Activated T-helper 17 cell treated with anti-CD3 and anti-CD28 coated beads, Interleukin-2, amount 50 U/mL, for 72 hours (primary cell): ENCODE results near the gene HLA-G. TPM values are rescaled to one million over a fixed set of nuclear protein-coding genes. Genes with fewer than 3 reads are reported as not detected.

Source experiments
- ATAC-seq: fragments of 150-1000 bp; cut with Tn5 transposase; replicated peaks from 2 replicates; pipeline ENCODE4 v1.10.0; 2021; ENCODE audit warnings: mild to moderate bottlenecking, moderate library complexity
- H3K27ac Mint-ChIP-seq: one replicate; pipeline ENCODE4 v1.8.0; 2022; ENCODE audit warnings: mixed read lengths
- H3K27me3 Mint-ChIP-seq: one replicate; pipeline ENCODE4 v1.8.0; 2022; ENCODE audit warnings: mixed read lengths
- H3K36me3 Mint-ChIP-seq: one replicate; pipeline ENCODE4 v1.8.0; 2022; ENCODE audit warnings: low read depth, mild to moderate bottlenecking, mixed read lengths
- H3K4me1 Mint-ChIP-seq: one replicate; pipeline ENCODE4 v1.8.0; 2022; ENCODE audit warnings: mixed read lengths
- H3K4me3 Mint-ChIP-seq: one replicate; pipeline ENCODE4 v1.8.0; 2022; ENCODE audit warnings: mild to moderate bottlenecking, mixed read lengths
- H3K9me3 Mint-ChIP-seq: one replicate; pipeline ENCODE4 v1.8.0; 2022; ENCODE audit warnings: mixed read lengths
- total RNA-seq, 2 donors: library from RNA; stranded (reverse); gene quantifications; one replicate each; pipeline ENCODE4 v1.2.3, GENCODE V29; 2022

HLA-G gene
- total RNA-seq, 2 donors from 2014 or later, result 2.5 TPM; not detected in 1

DNA sequence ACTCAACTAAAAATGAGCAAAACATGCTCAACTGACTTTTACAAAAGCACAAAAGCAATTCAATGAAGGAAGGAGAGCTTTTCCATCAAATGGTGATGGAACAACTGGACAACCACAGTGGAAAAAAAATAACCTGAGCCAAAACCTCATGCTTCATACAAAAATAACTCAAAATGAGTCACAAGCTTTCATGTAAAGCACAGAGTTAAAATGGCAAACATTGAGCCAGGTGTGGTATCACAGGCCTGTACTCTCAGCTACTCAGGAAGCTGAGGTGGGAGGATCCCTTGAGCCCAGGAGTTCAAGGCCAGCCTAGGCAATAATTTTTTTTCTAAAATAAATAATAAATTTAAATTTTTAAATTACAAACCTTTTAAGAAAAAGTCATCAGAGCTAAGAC is 18.4 kb upstream of the HLA-G start:
- no peak for ATAC-seq
- H3K27me3 Mint-ChIP-seq, result peaks cover 14% of the 10 kb centered on the region
- no peaks in the 10 kb centered on the region for H3K36me3 Mint-ChIP-seq

DNA sequence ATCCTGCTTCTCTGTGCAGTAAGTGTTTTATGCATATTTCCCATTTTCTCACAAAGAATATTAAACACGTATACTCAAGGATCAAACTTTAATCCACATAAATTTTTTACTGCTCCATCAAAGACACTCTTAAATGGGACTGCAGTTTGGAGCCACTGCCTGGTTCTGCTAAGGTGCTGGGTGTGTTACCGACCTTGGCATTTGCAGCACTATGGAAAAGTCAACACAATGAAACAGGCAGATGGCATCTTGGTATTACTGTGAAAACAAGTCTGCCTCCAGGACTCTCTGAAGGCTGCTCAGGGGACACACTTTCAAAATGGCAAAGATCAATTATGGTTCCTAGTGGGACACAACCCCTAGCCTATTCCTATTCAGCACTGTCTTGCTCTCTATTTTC is 17.3 kb upstream of the HLA-G start:
- no peak for ATAC-seq
- H3K9me3 Mint-ChIP-seq, result no peaks in the 10 kb centered on the region
- H3K4me1 Mint-ChIP-seq, result no peaks in the 10 kb centered on the region
- peaks cover 11% of the 10 kb centered on the region for H3K27me3 Mint-ChIP-seq
- no peak overlapping the region for H3K27ac Mint-ChIP-seq
- no peaks in the 10 kb centered on the region for H3K36me3 Mint-ChIP-seq
- H3K4me3 Mint-ChIP-seq, result no peak overlapping the region

More for the DNA sequence above, 18.4 kb upstream of the HLA-G start:
- H3K9me3 Mint-ChIP-seq, result no peaks in the 10 kb centered on the region
- no peak overlapping the region for H3K4me3 Mint-ChIP-seq
- no peaks in the 10 kb centered on the region for H3K4me1 Mint-ChIP-seq
- no peak overlapping the region for H3K27ac Mint-ChIP-seq

DNA sequence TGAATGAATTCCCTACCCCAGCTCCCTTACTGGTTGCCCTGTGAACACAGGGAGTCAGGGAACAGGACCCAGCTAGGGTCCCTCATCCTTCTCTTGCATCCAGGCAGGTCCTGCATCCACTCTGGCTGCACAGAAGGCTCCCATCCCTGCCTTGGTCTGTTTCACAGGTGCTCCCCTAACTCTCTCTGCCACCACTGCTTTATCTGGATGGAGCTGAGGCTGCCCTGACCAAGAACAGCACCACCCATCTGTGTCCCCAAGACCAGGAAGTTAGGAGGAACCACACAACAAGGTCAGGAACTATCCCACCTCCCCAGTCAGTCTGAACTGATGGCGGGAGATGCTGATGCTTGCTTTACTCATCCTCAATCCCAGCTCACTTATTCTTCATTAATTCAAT is 16.2 kb upstream of the HLA-G start:
- ATAC-seq, result no peak
- H3K9me3 Mint-ChIP-seq, result no peaks in the 10 kb centered on the region
- H3K36me3 Mint-ChIP-seq, result no peaks in the 10 kb centered on the region
- no peak overlapping the region for H3K27ac Mint-ChIP-seq
- H3K4me1 Mint-ChIP-seq, result no peaks in the 10 kb centered on the region
- H3K27me3 Mint-ChIP-seq, result peaks cover 4% of the 10 kb centered on the region
- H3K4me3 Mint-ChIP-seq, result no peak overlapping the region

DNA sequence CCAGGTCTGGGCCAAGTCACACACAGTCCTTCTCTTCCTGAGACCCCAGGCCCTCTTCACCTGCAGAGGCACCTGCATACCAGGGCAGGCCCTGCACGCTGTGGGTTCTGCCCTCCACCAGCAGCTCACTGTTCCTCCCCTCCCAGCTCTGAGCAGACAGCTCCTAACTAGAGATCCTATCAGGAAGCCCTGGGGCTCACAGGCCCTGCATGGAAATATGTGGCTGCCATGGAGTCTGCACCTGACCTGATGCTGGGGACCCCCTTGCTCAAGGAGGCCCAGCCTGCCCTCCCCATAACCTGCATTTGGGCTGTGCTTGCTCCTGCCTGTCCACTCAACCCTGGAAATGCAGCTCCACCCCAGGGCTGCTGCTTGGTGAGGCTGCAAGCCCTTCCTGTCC is 14.6 kb upstream of the HLA-G start:
- Mint-ChIP-seq H3K4me3 (no peak overlapping the region), H3K27me3 (peaks cover 10% of the 10 kb centered on the region), H3K4me1 (no peaks in the 10 kb centered on the region), H3K9me3 (no peaks in the 10 kb centered on the region), H3K27ac (no peak overlapping the region), H3K36me3 (no peaks in the 10 kb centered on the region)
- no peak for ATAC-seq

DNA sequence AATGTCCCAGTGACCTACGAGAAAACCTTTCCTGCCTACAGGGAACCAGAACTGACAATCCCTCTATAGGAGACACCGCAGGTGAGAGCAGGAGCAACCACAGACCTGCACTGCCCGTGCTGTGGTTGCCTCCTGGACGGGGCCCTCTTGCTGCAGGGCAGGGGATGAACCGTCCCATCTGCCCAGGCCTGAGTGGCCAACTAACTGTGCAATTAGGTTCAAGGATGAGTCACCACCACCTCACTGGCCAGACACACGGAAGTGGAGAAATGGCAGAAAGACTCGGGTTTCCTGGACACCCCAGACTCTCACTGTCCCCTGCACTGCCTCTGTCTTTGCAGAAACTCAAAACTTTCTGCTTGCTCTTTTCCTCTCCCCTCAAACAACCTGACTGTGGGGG is 13.8 kb upstream of the HLA-G start:
- peaks cover 15% of the 10 kb centered on the region for H3K27me3 Mint-ChIP-seq
- no peak overlapping the region for H3K27ac Mint-ChIP-seq
- H3K4me3 Mint-ChIP-seq, result no peak overlapping the region
- peak; percentile 39 for ATAC-seq
- no peaks in the 10 kb centered on the region for H3K9me3 Mint-ChIP-seq
- no peaks in the 10 kb centered on the region for H3K36me3 Mint-ChIP-seq
- no peaks in the 10 kb centered on the region for H3K4me1 Mint-ChIP-seq

DNA sequence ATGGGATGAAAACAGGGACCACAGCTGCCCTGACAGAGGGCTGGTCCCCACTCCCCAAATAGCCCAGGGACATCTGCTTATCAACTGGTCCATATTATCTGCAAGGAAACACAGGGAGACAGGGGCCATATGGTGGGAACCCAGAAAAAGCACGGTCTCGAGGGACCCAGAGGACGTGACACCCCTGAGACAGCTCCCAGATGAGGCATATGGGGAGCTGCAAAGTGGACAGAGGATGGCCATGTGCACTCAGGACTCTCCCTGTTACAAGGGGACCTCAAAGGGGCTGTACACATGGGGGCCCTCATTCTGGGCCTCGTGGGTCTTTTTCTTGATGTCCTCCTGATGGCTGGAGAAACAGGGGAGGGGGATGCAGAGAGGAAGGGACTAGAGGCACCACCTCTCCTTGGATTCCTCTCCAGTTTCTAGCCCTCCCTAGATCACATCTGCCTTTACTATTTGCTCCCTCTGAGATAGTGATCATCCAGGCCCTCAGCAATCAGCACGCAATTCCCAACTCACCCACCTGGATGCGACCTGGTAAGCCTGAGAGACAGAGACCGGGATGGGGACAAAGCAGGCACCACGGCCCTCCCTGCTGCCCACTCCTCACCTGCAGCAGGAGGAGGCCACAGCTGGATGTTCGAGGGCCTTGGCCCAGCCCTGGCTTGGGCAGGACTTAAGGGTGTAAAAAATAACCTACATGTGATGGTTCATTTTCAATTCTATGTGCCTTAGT is 13.1 kb upstream of the HLA-G start:
- ATAC-seq, result no peak
- H3K27ac Mint-ChIP-seq, result no peak overlapping the region
- peaks cover 21% of the 10 kb centered on the region for H3K27me3 Mint-ChIP-seq
- no peaks in the 10 kb centered on the region for H3K9me3 Mint-ChIP-seq
- H3K4me3 Mint-ChIP-seq, result no peak overlapping the region
- H3K36me3 Mint-ChIP-seq, result no peaks in the 10 kb centered on the region
- no peaks in the 10 kb centered on the region for H3K4me1 Mint-ChIP-seq

DNA sequence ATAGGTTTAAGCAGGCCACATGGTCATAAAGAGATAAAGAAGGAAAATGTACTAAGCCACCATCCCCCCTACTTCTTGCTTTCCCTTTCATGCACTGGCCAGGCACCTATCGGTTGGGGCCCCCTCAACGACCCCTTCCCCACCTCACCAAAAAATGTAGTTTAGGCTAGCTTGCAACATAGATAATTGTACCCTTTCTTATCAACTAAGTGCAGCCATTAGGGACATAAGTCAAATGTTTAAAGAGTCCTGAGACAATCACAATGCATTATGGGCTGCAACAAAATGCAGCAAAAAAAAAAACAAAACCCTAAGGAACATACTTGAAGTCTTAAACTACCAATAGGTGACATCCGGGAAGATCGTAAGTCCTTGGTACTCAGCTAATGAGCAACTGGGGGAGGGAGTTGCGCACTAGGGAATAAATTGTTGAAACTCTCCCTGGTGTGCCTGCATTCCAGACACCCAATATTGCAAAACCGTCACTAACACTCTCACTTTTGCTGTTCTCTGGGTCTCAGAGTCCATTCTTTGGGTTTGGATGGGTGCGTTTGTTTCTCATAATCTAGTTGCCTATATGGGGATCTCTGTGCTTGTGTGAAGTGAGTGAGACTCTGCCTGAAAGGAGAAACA is 12.4 kb upstream of the HLA-G start:
- no peaks in the 10 kb centered on the region for H3K4me1 Mint-ChIP-seq
- ATAC-seq, result no peak
- no peaks in the 10 kb centered on the region for H3K9me3 Mint-ChIP-seq
- H3K4me3 Mint-ChIP-seq, result no peak overlapping the region
- H3K27me3 Mint-ChIP-seq, result peaks cover 20% of the 10 kb centered on the region
- H3K27ac Mint-ChIP-seq, result no peak overlapping the region
- no peaks in the 10 kb centered on the region for H3K36me3 Mint-ChIP-seq

DNA sequence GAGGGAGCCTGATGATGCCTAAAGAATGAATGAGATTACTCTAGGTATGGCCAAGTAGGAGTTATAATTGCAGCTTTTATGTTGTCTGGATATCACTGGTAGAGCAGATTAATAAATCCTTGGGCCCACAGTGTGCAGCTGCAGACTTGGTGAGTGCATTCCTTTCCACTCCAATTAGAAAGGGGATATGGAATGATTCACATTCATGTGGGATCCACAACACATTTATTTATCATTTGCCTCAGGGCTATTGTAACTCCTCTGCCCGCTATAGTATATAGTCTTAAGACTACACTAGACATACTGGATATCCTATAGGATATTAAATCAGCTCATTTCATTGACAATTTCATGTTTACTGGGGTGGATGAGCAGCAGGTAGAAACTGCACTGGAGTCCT is 11.6 kb upstream of the HLA-G start:
- no peaks in the 10 kb centered on the region for H3K36me3 Mint-ChIP-seq
- no peaks in the 10 kb centered on the region for H3K4me1 Mint-ChIP-seq
- no peak overlapping the region for H3K27ac Mint-ChIP-seq

DNA sequence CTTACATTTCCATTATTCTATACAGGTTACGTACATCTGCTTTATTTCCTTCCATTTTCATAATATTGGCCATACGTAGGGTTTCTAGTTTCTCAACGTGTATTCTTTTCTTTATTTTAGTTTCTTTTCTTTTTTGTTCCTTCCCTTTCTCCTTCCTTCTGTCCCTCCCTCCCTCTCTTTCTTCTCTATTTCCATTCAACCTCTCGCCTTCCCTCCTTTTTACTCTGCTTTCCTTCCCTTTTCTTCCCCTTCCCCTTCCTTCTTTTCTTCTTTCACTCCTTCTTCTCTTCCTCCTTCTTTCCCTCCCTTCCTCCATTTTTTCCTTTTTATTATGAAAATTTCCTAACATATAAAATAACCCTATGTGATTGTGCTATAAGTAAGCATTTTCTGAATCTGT is 8.7 kb upstream of the HLA-G start:
- Mint-ChIP-seq H3K9me3 (no peaks in the 10 kb centered on the region), H3K27ac (no peak overlapping the region), H3K27me3 (peaks cover 32% of the 10 kb centered on the region), H3K4me1 (no peaks in the 10 kb centered on the region), H3K36me3 (no peaks in the 10 kb centered on the region), H3K4me3 (no peak overlapping the region)
- ATAC-seq, result no peak

More for the DNA sequence above, 11.6 kb upstream of the HLA-G start:
- peaks cover 20% of the 10 kb centered on the region for H3K27me3 Mint-ChIP-seq
- no peak for ATAC-seq
- H3K4me3 Mint-ChIP-seq, result no peak overlapping the region
- H3K9me3 Mint-ChIP-seq, result no peaks in the 10 kb centered on the region

DNA sequence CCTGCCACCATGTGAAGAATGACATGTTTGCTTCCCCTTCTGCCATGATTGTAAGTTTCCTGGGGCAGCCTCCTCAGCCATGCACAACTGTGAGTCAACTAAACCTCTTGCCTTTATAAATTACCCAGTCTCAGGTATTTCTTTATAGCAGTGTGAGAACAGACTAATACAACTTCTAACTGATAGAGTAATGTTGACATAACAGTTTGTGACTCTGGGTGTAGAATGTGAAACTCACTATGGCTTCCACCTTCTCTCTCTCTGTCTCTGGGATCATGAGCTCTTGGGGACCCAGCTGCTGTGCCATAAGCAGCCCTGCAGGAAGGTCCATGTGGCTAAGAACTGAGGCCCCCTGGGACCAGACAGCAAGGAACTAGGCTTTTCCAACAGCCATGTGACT is 3.5 kb upstream of the HLA-G start:
- Mint-ChIP-seq H3K27me3 (peaks cover 33% of the 10 kb centered on the region), H3K4me3 (no peak overlapping the region), H3K4me1 (no peaks in the 10 kb centered on the region), H3K27ac (no peak overlapping the region), H3K9me3 (no peaks in the 10 kb centered on the region), H3K36me3 (no peaks in the 10 kb centered on the region)
- no peak for ATAC-seq

DNA sequence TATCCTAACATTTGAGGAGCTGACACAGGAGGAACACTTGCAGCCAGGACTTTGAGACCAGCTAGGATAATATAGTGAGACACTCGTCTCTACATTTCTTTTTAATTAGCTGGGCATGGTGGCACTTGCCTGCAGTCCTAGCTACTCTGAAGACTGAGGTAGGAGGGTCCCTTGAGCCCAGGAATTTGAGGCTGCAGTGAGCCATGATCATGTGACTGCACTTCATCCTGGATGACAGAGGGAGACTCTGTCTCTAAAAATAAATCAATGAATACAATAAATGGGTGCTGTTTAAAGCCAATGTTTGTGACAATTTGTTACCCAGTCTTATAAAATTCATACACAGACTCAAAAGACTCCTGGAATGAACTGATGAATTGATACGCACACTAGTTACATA is 1.8 kb upstream of the HLA-G start:
- no peak overlapping the region for H3K27ac Mint-ChIP-seq
- H3K4me3 Mint-ChIP-seq, result no peak overlapping the region
- H3K27me3 Mint-ChIP-seq, result peaks cover 40% of the 10 kb centered on the region
- no peaks in the 10 kb centered on the region for H3K4me1 Mint-ChIP-seq
- H3K36me3 Mint-ChIP-seq, result no peaks in the 10 kb centered on the region
- H3K9me3 Mint-ChIP-seq, result no peaks in the 10 kb centered on the region
- no peak for ATAC-seq

DNA sequence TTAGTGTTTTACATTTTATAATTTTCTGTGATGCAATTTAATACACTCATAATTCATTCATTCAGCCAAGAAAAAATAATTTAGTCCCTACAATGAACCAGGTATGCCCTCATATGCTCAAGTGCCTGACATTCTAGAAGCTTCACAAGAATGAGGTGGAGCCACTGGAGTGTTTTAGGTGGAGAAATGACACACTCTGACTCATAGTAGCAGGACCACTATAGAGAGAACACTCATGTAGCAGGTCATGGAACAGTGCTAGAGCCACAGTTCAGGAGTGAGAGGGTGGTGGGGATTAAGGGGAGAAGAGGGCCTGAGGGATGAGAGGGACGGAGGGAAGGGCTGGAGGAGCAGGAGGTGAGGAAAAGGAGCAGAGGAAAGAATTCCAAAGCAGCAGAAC is 1.4 kb upstream of the HLA-G start:
- Mint-ChIP-seq H3K4me3 (no peak overlapping the region), H3K36me3 (no peaks in the 10 kb centered on the region), H3K27ac (no peak overlapping the region), H3K4me1 (no peaks in the 10 kb centered on the region), H3K9me3 (no peaks in the 10 kb centered on the region), H3K27me3 (peaks cover 39% of the 10 kb centered on the region)
- ATAC-seq, result peak; percentile 67

DNA sequence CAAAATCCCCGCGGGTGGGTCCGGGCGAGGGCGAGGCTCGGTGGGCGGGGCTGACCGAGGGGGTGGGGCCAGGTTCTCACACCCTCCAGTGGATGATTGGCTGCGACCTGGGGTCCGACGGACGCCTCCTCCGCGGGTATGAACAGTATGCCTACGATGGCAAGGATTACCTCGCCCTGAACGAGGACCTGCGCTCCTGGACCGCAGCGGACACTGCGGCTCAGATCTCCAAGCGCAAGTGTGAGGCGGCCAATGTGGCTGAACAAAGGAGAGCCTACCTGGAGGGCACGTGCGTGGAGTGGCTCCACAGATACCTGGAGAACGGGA is 809 bp downstream of the HLA-G start:
- H3K27me3 Mint-ChIP-seq, result peaks cover 50% of the 10 kb centered on the region
- no peaks in the 10 kb centered on the region for H3K36me3 Mint-ChIP-seq
- H3K4me1 Mint-ChIP-seq, result peaks cover 4% of the 10 kb centered on the region
- no peaks in the 10 kb centered on the region for H3K9me3 Mint-ChIP-seq
- peak overlapping the region; percentile 56 for H3K4me3 Mint-ChIP-seq
- peak; percentile 55 for ATAC-seq
- H3K27ac Mint-ChIP-seq, result no peak overlapping the region

DNA sequence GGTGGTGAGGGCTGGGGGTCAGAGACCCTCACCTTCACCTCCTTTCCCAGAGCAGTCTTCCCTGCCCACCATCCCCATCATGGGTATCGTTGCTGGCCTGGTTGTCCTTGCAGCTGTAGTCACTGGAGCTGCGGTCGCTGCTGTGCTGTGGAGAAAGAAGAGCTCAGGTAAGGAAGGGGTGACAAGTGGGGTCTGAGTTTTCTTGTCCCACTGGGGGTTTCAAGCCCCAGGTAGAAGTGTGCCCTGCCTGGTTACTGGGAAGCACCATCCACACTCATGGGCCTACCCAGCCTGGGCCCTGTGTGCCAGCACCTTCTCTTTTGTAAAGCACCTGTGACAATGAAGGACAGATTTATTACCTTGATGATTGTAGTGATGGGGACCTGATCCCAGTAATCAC is 2.1 kb downstream of the HLA-G start:
- ATAC-seq, result no peak
- Mint-ChIP-seq H3K27me3 (peaks cover 51% of the 10 kb centered on the region), H3K4me3 (no peak overlapping the region), H3K27ac (no peak overlapping the region), H3K4me1 (peaks cover 4% of the 10 kb centered on the region), H3K36me3 (no peaks in the 10 kb centered on the region), H3K9me3 (no peaks in the 10 kb centered on the region)

DNA sequence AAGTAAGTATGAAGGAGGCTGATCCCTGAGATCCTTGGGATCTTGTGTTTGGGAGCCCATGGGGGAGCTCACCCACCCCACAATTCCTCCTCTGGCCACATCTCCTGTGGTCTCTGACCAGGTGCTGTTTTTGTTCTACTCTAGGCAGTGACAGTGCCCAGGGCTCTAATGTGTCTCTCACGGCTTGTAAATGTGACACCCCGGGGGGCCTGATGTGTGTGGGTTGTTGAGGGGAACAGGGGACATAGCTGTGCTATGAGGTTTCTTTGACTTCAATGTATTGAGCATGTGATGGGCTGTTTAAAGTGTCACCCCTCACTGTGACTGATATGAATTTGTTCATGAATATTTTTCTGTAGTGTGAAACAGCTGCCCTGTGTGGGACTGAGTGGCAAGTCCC is 2.8 kb downstream of the HLA-G start:
- H3K4me1 Mint-ChIP-seq, result peaks cover 4% of the 10 kb centered on the region
- H3K4me3 Mint-ChIP-seq, result no peak overlapping the region
- no peaks in the 10 kb centered on the region for H3K36me3 Mint-ChIP-seq
- ATAC-seq, result no peak
- H3K27me3 Mint-ChIP-seq, result peaks cover 57% of the 10 kb centered on the region
- H3K27ac Mint-ChIP-seq, result no peak overlapping the region
- H3K9me3 Mint-ChIP-seq, result no peaks in the 10 kb centered on the region
